Lower leg skin (tissue), 3 donors: Measurements from ENCODE around the gene PDE3B.

Experiments used
- POLR2A ChIP-seq, 2 donors: fragments of 450-650 bp; IDR thresholded peaks; one replicate each; pipeline ENCODE4 v1.6.1; 2016 to 2017; ENCODE audit warnings: antibody characterized with exemption in 2 of 2, mild to moderate bottlenecking in 1 of 2, moderate library complexity in 1 of 2
- TF ChIP-seq, protein P1 (sequence below), 3 donors: fragments of 450-650 bp; IDR thresholded peaks; one replicate each; pipeline ENCODE4 v1.5.1; 2016; ENCODE audit warnings: antibody characterized with exemption in 3 of 3, mild to moderate bottlenecking in 3 of 3, moderate library complexity in 2 of 3

DNA sequence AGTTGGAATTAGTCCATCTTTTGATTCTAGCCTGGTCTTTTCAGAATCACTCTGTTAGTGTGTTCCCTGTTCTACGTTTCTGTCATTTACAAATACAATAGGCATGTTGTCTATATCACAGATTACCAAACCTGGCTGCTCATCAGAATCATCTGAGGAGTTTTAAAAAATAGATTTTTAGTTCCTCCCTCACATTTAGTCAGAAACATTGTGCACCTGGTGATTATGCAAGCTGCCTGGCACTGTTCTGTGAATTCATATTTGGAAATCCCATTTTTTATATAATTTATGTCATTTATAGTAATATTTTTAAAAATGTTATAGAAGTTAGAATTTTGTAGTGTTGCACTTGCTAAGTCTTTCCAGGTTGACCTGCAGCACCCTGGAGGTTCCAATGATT is 107.3 kb downstream of the PDE3B start:
- TF ChIP-seq, protein P1, sequence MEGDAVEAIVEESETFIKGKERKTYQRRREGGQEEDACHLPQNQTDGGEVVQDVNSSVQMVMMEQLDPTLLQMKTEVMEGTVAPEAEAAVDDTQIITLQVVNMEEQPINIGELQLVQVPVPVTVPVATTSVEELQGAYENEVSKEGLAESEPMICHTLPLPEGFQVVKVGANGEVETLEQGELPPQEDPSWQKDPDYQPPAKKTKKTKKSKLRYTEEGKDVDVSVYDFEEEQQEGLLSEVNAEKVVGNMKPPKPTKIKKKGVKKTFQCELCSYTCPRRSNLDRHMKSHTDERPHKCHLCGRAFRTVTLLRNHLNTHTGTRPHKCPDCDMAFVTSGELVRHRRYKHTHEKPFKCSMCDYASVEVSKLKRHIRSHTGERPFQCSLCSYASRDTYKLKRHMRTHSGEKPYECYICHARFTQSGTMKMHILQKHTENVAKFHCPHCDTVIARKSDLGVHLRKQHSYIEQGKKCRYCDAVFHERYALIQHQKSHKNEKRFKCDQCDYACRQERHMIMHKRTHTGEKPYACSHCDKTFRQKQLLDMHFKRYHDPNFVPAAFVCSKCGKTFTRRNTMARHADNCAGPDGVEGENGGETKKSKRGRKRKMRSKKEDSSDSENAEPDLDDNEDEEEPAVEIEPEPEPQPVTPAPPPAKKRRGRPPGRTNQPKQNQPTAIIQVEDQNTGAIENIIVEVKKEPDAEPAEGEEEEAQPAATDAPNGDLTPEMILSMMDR (IDR thresholded peaks at IDR 0.05): no peak
- TF ChIP-seq POLR2A (IDR thresholded peaks at IDR 0.05): no peak
